HuH-7 (cell line): Measurements from ENCODE around the gene APOBEC3A.
"Not testable (repeated sequence)": the region's sequence is repeated elsewhere in the genome, so short reads cannot be mapped to it uniquely, and the experiment has no call there.

Source experiments
- DNase-seq: peaks from one replicate; pipeline ENCODE4 v3.0.0; 2011; ENCODE audit warnings: low spot score

The APOBEC3A gene

GRCh38 chr22:38943201-38943600 is 14.2 kb upstream of the APOBEC3A start:
- DNase-seq: no peak

DNA sequence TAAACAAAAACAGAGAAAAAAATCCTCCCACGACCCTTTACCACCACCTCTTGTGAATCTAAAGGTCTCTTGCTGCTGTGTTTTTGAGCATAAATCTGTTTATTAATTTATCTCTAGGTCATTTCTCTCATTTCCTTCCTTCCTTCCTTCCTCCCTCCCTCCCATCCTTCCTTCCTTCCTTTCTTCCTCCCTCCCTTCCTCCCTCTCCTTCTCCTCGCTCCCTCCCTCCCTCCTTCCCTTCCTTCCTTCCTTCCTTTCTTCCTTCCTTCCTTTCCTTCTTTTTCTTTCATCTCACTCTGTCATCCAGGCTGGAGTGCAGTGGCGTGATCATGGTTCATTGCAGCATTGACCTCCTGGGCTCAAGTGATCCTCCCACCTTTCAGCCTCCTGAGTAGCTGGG is 13.5 kb upstream of the APOBEC3A start:
- no peak for DNase-seq

GRCh38 chr22:38944653-38945052 is 12.8 kb upstream of the APOBEC3A start:
- DNase-seq: no peak

GRCh38 chr22:38945706-38946338 is 11.6 kb upstream of the APOBEC3A start:
- DNase-seq: not testable (repeated sequence)

DNA sequence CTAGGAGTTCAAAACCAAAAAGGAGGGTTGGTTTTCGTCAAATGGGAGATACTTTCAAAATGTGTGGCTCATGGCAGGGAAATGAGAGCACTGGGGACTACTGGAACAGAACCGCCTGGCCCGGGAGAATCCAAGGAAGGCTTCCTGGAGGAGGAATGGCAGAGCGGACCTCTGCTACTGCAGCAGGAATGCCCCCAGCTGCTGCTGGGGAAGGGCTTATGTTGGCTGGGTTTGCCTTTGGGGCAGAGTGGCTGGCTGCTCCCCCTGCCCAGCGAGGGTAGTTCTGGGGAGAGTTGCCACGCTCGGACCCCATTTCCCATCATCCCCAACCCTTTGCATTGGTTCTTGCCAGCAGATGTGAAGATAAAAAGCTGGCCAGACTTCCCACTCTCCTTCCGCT is 10.6 kb upstream of the APOBEC3A start:
- no peak for DNase-seq

DNA sequence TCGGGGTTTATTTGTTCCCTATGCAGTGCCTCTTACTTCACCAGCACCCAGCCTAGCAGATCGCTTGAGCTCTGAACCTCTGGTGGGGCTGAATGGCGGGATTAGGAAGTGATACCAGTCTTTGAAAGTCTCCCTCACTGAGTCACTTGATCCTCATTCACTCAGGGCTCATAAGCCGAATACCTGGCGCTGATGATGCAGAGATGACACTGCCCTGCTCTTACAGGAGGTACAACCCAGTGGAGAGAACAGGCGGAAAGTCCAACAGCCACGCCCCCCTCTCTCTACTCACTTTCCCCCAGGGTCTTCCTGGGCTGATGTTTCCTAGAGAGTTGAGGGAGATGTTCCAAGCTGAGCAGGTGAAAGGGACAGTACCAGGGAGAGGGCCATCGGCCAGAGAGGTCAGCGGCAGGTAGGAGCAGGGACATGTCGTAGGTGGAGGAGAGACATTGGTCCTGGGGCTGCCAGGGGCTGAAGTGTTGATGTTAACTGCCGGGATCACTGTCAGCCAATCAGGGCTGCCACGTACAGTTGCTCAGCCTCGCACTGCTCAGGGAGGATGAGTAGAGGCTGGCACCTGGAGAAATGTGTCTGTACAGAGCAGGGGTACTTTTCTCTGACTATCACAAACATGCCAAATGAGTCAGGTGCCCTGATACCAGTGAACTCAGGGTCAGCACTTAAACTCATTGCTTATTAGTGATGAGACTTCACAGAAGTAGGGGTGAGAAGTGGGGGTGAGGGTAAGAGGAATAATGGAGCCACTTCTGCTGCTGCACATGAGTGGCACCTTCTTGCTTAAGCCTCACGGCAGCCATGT is 9.9 kb upstream of the APOBEC3A start:
- no peak for DNase-seq

- DNase-seq: no peak
These were observed 9.0 kb upstream of the APOBEC3A start for GRCh38 chr22:38948181-38948940.

GRCh38 chr22:38949889-38950405 is 7.5 kb upstream of the APOBEC3A start:
- DNase-seq: no peak

DNA sequence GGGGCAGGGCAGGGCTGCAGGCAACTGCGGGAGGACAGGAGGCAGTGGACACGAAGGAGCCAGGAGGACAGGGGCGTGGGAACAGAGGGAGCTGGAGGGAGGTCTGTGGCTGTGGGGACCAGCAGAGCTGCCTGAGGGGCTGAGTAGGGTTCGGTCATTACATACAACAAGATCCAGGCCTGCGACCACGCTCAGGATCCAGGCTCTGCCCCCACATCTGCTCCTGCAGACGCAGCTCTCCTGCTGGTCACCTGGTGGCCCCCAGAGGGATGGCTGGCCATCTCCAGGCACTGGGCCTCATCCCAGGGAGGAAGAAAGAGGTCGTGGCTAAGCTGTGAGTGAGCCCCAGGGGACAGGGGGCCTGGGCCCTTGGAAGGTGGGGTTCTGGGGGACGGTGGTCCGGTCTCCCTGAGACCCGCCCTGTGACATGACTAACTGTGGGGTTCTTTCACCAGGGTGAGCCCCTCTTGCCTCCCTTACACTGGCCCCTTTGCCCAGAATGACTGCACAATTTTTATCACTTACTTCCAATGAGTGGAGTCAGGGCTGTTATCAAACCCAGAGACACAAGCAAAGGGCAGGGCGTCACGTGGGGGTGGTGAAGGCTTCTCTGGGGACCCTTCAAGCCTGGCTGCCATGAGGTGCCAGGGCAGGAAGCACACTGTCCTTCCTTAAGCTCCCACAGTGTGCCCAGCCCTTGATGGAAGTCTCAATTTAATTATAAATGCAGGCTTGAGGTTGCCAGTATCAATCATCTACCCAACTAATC is 6.7 kb upstream of the APOBEC3A start:
- DNase-seq: no peak

- DNase-seq: no peak
These were observed 5.7 kb upstream of the APOBEC3A start for GRCh38 chr22:38951734-38952133.

- DNase-seq: no peak
These were observed 5.0 kb upstream of the APOBEC3A start for GRCh38 chr22:38952281-38952993.

GRCh38 chr22:38953091-38953490 is 4.3 kb upstream of the APOBEC3A start:
- DNase-seq: no peak

DNA sequence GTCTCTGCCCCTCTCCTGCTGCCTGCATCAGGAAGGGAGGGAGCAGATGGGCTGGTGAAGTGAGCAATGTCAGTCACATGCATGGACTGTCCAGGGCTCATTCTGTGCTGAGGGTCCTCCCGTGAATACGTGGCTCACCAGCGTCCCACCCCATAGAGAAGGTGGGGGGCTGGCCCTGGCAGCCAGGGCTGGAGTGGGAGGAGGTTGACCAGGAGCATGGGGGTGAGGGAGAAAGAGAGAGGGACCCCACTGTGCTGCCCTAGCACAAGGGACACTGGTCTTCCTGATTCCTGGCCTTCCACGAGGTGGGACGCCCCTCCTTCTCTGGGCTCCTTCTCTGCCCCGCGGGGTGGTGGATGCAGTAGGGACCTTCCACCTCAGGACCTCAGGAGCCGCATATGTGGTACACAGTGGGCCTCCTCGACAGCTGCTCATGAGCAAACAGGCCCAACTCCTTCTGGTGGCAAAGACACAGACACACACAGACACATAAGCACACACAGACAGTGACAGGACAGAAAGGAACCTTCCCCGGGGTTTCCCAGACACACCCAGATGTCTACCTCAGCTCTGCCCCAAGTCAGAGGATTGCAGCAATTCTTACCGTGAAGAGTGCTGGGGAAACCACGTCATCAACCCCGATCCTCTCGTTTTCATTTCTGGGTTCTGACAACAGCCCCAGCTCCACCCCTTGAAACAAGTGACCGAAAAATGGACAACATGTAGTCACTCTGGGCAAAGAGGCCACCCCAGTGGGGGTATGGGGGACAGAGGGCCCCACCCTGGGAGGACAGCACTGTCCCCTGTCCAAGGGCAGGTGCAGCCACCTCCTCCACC is 3.6 kb upstream of the APOBEC3A start:
- no peak for DNase-seq

- no peak for DNase-seq
These were observed 2.9 kb upstream of the APOBEC3A start for GRCh38 chr22:38954414-38955043.

DNA sequence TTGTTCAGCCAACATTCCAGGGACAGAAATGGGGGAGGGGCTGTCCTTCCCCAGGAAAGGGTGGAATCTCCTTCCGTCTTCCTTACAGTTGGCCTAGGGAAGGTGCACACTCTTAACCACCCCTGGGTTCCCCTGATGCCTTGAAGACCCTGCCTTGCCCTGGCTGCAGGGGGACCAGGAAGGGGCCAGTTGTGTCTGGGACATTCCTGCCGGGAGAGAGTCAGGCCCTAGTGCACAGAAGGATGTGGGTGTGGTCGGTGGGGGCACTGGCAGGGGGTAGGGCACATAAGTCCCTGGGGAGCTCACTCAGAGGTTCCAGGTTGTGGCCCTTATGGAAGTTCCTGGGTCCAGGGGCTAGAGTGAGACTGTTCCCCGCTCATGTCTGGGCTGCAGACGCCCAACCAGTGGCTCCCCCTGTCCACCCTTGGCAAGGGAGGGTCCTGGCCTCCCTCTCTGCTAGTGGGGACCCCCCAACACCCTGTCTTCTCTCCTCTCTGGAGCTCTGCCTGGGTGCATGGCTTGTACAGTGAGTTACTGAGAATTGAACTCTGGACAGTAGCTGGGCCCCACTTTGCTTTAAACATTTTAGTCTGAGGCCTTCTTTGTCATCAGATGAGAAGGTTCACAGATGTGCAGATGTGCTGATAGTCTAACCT is 2.0 kb upstream of the APOBEC3A start:
- DNase-seq: no peak

DNA sequence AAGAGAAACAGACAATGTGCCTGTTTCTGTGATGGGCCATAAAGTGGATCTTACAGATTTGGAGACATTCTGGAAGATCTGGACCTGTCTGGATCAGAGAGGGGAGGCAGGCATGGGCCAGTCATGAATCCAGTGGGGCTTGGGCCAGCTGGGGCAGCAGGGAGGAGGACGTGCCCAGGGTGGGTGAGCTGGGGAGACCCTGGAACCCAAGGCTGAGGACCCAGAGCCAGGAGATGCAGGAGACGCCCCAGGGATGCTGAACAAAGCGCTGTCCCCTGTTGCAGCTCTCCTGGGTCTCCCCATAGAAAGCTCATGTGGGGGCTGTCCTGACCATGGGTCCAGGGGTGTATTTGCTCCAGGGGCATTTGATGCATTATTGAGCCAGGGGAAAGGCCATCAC is 1.5 kb upstream of the APOBEC3A start:
- DNase-seq: no peak

DNA sequence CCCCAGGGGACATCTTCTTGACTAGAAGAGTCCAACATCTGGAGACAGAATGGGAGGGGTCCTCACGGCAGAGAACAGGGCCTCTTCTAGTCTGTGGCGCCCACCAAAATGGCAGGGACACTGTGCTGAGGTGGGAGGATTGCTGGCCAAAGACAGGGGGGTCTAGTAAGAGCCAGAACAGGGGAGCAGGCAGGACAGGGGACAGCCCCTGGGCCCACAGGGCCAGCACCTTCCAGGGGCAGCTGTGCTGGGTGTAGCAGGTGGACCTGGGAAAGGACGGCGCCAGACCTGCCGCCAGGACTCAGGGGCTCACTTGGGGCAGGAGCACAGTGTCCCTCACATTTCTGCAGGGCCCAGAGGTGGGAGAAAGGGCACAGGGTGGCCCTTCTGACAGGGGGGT is 858 bp upstream of the APOBEC3A start:
- no peak for DNase-seq

- DNase-seq: no peak
These were observed 620 bp downstream of the APOBEC3A start for GRCh38 chr22:38957808-38958650.

- not testable (repeated sequence) for DNase-seq
These were observed 1.2 kb downstream of the APOBEC3A start for GRCh38 chr22:38958651-38958943.
